ENCODE measurements around the gene LRRFIP2.

GRCh38 chr3:37137516-37137915 is 36.9 kb downstream of the LRRFIP2 start:
- TF ChIP-seq CTCF (conservative IDR thresholded peaks at IDR 0.05; ENCODE audit: low read depth, low read length) (no peak), EZH2 (IDR thresholded peaks at IDR 0.05; ENCODE audit: borderline replicate concordance, low read depth, low read length, poor library complexity, severe bottlenecking) (no peak)
